Uterus (tissue), 2 donors: Measurements from ENCODE around the gene CHST15.

Experiments used
- CTCF ChIP-seq, 4 experiments: fragments of 200-600 bp in 2 of 4; fragments of 450-650 bp in 2 of 4; sonication (generic) in 2 of 4; IDR thresholded peaks; one replicate each; pipeline ENCODE4 v1.5.1; 2016 to 2019; ENCODE audit warnings: antibody characterized with exemption in 4 of 4, mild to moderate bottlenecking in 2 of 4, moderate library complexity in 1 of 4
- POLR2A ChIP-seq, 2 donors: fragments of 450-650 bp; IDR thresholded peaks; one replicate each; pipeline ENCODE4 v1.6.1; 2016; ENCODE audit warnings: antibody characterized with exemption in 2 of 2, mild to moderate bottlenecking in 1 of 2, moderate library complexity in 1 of 2

- TF ChIP-seq CTCF (IDR thresholded peaks at IDR 0.05) (no peak), POLR2A (IDR thresholded peaks at IDR 0.05) (no peak)
Measured at GRCh38 chr10:124110882-124111281, 17.5 kb upstream of the CHST15 start.
